SK-N-SH treated with all-trans-retinoic acid at 6 μM for 48 hours (cell line): ENCODE measurements around the gene ATP11C.

ENCODE experiments used
- ATAC-seq: fragments of 200-7000 bp; cut with Tn5 transposase; 3 replicates; pipeline ENCODE4 v1.9.1; 2020; ENCODE audit warnings: mild to moderate bottlenecking, moderate library complexity
- ARNTL ChIP-seq: fragments of 450-650 bp; formaldehyde crosslinking; IDR thresholded peaks from 2 replicates; pipeline ENCODE4 v1.5.0; 2020; ENCODE audit warnings: low read depth, mild to moderate bottlenecking, moderate library complexity, borderline replicate concordance
- BACH2 ChIP-seq: fragments of 250-450 bp; sonication (Bioruptor Pico); IDR thresholded peaks from 2 replicates; pipeline ENCODE4 v1.9.0; 2021; ENCODE audit warnings: mild to moderate bottlenecking, borderline replicate concordance
- CREB5 ChIP-seq: fragments of 250-450 bp; sonication (Bioruptor Pico); IDR thresholded peaks from 2 replicates; pipeline ENCODE4 v1.5.1; 2020; ENCODE audit warnings: low read depth, mild to moderate bottlenecking, moderate library complexity
- CSDC2 ChIP-seq: fragments of 250-450 bp; sonication (Bioruptor Pico); IDR thresholded peaks from 2 replicates; pipeline ENCODE4 v1.5.0; 2020; ENCODE audit warnings: mild to moderate bottlenecking, moderate library complexity
- ESRRG ChIP-seq: fragments of 250-450 bp; sonication (Bioruptor Pico); IDR thresholded peaks from 2 replicates; pipeline ENCODE4 v1.6.1; 2021; ENCODE audit warnings: mild to moderate bottlenecking
- GLIS3 ChIP-seq: fragments of 250-450 bp; sonication (Bioruptor Pico); IDR thresholded peaks from 2 replicates; pipeline ENCODE4 v1.5.0; 2020; ENCODE audit warnings: mild to moderate bottlenecking, moderate library complexity
- ISL1 ChIP-seq: fragments of 250-450 bp; sonication (Bioruptor Pico); IDR thresholded peaks from 2 replicates; pipeline ENCODE4 v2.1.2; 2022; ENCODE audit warnings: mild to moderate bottlenecking, moderate library complexity
- OSR1 ChIP-seq: fragments of 250-450 bp; sonication (Bioruptor Pico); IDR thresholded peaks from 2 replicates; pipeline ENCODE4 v1.8.0; 2022; ENCODE audit warnings: moderate library complexity, mild to moderate bottlenecking, inconsistent platforms
- PATZ1 ChIP-seq: fragments of 250-450 bp; sonication (Bioruptor Pico); IDR thresholded peaks from 2 replicates; pipeline ENCODE4 v1.8.0; 2020; ENCODE audit warnings: mild to moderate bottlenecking, moderate library complexity, borderline replicate concordance
- PPARA ChIP-seq: fragments of 250-450 bp; sonication (Bioruptor Pico); IDR thresholded peaks from 2 replicates; pipeline ENCODE4 v1.5.0; 2020; ENCODE audit warnings: mild to moderate bottlenecking, borderline replicate concordance
- SNAI2 ChIP-seq: fragments of 250-450 bp; sonication (Bioruptor Pico); IDR thresholded peaks from 2 replicates; pipeline ENCODE4 v1.5.0; 2020; ENCODE audit warnings: mild to moderate bottlenecking, moderate library complexity
- TCF4 ChIP-seq: fragments of 250-450 bp; sonication (Bioruptor Pico); IDR thresholded peaks from 2 replicates; pipeline ENCODE4 v1.8.0; 2021; ENCODE audit warnings: mild to moderate bottlenecking, moderate library complexity, borderline replicate concordance
- TOX ChIP-seq: fragments of 250-450 bp; sonication (Bioruptor Pico); IDR thresholded peaks from 2 replicates; pipeline ENCODE4 v1.8.0; 2021; ENCODE audit warnings: mild to moderate bottlenecking, moderate library complexity, borderline replicate concordance
- ZC3H10 ChIP-seq: fragments of 250-450 bp; sonication (Bioruptor Pico); IDR thresholded peaks from 2 replicates; pipeline ENCODE4 v1.5.1; 2021; ENCODE audit warnings: mild to moderate bottlenecking, moderate library complexity
- ZFP3 ChIP-seq: fragments of 250-450 bp; sonication (Bioruptor Pico); IDR thresholded peaks from 2 replicates; pipeline ENCODE4 v1.5.0; 2020; ENCODE audit warnings: mild to moderate bottlenecking, moderate library complexity
- ZFP30 ChIP-seq: fragments of 450-650 bp; formaldehyde crosslinking; IDR thresholded peaks from 2 replicates; pipeline ENCODE4 v1.5.0; 2022; ENCODE audit warnings: mild to moderate bottlenecking, moderate library complexity
- ZNF565 ChIP-seq: fragments of 450-650 bp; formaldehyde crosslinking; conservative IDR thresholded peaks from 2 replicates; pipeline ENCODE4 v1.5.0; 2020; ENCODE audit warnings: low read depth, mild to moderate bottlenecking, moderate library complexity
- ZNF70 ChIP-seq: fragments of 450-650 bp; formaldehyde crosslinking; IDR thresholded peaks from 2 replicates; pipeline ENCODE4 v1.5.0; 2020; ENCODE audit warnings: mild to moderate bottlenecking, moderate library complexity
- ZNF8 ChIP-seq: fragments of 450-650 bp; formaldehyde crosslinking; IDR thresholded peaks from 2 replicates; pipeline ENCODE4 v1.5.0; 2020; ENCODE audit warnings: mild to moderate bottlenecking, moderate library complexity
- TF ChIP-seq, protein P1 (sequence below): fragments of 250-450 bp; sonication (Bioruptor Pico); IDR thresholded peaks from 2 replicates; pipeline ENCODE4 v1.8.0; 2021; ENCODE audit warnings: low read depth, mild to moderate bottlenecking, moderate library complexity, borderline replicate concordance
- TF ChIP-seq, protein P2 (sequence below): fragments of 250-450 bp; sonication (Bioruptor Pico); IDR thresholded peaks from 2 replicates; pipeline ENCODE4 v1.5.0; 2020; ENCODE audit warnings: mild to moderate bottlenecking, moderate library complexity
- TF ChIP-seq, protein P3 (sequence below): fragments of 250-450 bp; sonication (Bioruptor Pico); IDR thresholded peaks from 2 replicates; pipeline ENCODE4 v1.5.1; 2021; ENCODE audit warnings: mild to moderate bottlenecking, moderate library complexity

ATP11C gene

GRCh38 chrX:139736151-139736550 lies 196.7 kb downstream of the ATP11C start:
- no peak for ATAC-seq
- TF ChIP-seq TCF4, result no peak
- TF ChIP-seq ZFP30 (CRISPR knock-in tag), result no peak
- no peak for TF ChIP-seq ZFP3 (CRISPR knock-in tag)
- no peak for TF ChIP-seq GLIS3 (CRISPR knock-in tag)
- TF ChIP-seq ZNF8 (CRISPR knock-in tag), result no peak
- no peak for TF ChIP-seq CSDC2 (CRISPR knock-in tag)
- TF ChIP-seq ZC3H10 (CRISPR knock-in tag), result no peak
- TF ChIP-seq, protein P1, sequence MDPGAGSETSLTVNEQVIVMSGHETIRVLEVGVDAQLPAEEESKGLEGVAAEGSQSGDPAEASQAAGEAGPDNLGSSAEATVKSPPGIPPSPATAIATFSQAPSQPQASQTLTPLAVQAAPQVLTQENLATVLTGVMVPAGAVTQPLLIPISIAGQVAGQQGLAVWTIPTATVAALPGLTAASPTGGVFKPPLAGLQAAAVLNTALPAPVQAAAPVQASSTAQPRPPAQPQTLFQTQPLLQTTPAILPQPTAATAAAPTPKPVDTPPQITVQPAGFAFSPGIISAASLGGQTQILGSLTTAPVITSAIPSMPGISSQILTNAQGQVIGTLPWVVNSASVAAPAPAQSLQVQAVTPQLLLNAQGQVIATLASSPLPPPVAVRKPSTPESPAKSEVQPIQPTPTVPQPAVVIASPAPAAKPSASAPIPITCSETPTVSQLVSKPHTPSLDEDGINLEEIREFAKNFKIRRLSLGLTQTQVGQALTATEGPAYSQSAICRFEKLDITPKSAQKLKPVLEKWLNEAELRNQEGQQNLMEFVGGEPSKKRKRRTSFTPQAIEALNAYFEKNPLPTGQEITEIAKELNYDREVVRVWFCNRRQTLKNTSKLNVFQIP (CRISPR knock-in tag), result no peak
- no peak for TF ChIP-seq PPARA
- no peak for TF ChIP-seq ZNF565 (CRISPR knock-in tag)
- TF ChIP-seq SNAI2 (CRISPR knock-in tag), result no peak
- no peak for TF ChIP-seq ESRRG
- TF ChIP-seq ZNF70 (CRISPR knock-in tag), result no peak
- no peak for TF ChIP-seq ISL1 (CRISPR knock-in tag)
- TF ChIP-seq, protein P2, sequence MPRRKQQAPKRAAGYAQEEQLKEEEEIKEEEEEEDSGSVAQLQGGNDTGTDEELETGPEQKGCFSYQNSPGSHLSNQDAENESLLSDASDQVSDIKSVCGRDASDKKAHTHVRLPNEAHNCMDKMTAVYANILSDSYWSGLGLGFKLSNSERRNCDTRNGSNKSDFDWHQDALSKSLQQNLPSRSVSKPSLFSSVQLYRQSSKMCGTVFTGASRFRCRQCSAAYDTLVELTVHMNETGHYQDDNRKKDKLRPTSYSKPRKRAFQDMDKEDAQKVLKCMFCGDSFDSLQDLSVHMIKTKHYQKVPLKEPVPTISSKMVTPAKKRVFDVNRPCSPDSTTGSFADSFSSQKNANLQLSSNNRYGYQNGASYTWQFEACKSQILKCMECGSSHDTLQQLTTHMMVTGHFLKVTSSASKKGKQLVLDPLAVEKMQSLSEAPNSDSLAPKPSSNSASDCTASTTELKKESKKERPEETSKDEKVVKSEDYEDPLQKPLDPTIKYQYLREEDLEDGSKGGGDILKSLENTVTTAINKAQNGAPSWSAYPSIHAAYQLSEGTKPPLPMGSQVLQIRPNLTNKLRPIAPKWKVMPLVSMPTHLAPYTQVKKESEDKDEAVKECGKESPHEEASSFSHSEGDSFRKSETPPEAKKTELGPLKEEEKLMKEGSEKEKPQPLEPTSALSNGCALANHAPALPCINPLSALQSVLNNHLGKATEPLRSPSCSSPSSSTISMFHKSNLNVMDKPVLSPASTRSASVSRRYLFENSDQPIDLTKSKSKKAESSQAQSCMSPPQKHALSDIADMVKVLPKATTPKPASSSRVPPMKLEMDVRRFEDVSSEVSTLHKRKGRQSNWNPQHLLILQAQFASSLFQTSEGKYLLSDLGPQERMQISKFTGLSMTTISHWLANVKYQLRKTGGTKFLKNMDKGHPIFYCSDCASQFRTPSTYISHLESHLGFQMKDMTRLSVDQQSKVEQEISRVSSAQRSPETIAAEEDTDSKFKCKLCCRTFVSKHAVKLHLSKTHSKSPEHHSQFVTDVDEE (CRISPR knock-in tag), result no peak
- no peak for TF ChIP-seq PATZ1 (CRISPR knock-in tag)

DNA sequence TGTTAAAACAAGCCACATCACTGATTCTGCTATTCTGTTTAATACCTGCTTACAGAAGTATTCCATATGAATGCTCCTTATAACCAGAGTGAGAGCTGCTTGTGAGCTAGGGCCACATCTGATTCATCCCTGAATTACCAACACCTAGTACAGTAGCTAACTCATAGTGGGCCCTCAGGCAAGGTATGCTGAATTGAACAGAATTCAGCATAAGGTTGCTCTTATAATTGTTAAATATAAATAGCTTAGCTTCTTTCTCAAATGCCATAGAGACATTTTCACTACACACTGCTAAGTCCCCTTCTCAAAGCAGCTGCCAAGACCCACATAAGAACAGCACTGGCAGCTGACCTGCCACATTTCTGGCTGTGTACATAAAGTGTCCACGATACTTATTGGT lies 197.9 kb downstream of the ATP11C start:
- no peak for TF ChIP-seq ZNF8 (CRISPR knock-in tag)
- TF ChIP-seq ARNTL (CRISPR knock-in tag), result no peak
- no peak for TF ChIP-seq PPARA
- TF ChIP-seq, protein P3, sequence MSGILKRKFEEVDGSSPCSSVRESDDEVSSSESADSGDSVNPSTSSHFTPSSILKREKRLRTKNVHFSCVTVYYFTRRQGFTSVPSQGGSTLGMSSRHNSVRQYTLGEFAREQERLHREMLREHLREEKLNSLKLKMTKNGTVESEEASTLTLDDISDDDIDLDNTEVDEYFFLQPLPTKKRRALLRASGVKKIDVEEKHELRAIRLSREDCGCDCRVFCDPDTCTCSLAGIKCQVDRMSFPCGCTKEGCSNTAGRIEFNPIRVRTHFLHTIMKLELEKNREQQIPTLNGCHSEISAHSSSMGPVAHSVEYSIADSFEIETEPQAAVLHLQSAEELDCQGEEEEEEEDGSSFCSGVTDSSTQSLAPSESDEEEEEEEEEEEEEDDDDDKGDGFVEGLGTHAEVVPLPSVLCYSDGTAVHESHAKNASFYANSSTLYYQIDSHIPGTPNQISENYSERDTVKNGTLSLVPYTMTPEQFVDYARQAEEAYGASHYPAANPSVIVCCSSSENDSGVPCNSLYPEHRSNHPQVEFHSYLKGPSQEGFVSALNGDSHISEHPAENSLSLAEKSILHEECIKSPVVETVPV, result no peak
- TF ChIP-seq ESRRG, result no peak
- no peak for TF ChIP-seq CSDC2 (CRISPR knock-in tag)
- no peak for TF ChIP-seq ZNF565 (CRISPR knock-in tag)
- no peak for ATAC-seq

- TF ChIP-seq SNAI2 (CRISPR knock-in tag) (no peak), OSR1 (no peak)
- TF ChIP-seq, all 23 proteins: peak for 0
Observed at GRCh38 chrX:139725720-139726119, 207.1 kb downstream of the ATP11C start.

DNA sequence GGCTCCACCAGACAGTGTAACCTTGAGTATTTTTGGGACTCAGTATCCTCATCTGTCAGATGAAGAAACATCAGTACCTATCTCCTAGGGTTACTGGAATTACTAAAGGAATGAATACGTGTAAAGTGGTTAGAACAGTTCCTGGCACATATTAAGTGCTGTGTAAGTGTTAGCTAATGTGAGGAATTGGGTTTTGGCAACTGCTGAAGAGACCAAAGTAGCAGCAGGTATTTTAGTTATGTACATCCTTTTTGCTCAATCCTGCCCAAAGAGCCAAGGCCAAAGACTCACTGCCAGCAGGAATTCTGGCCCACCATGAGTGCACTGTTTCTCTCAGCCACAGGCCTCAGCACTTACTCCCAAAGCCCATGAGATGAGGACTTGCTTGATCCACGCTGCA lies 208.2 kb downstream of the ATP11C start:
- TF ChIP-seq ZNF70 (CRISPR knock-in tag), result no peak
- TF ChIP-seq BACH2 (CRISPR knock-in tag), result no peak
- no peak for TF ChIP-seq CSDC2 (CRISPR knock-in tag)
- TF ChIP-seq ZFP3 (CRISPR knock-in tag), result no peak
- no peak for TF ChIP-seq TOX
- no peak for ATAC-seq

More at GRCh38 chrX:139725720-139726119, 207.1 kb downstream of the ATP11C start:
- no peak for ATAC-seq

- no peak for ATAC-seq
- TF ChIP-seq TOX (no peak), PPARA (no peak), TCF4 (no peak), CREB5 (CRISPR knock-in tag) (no peak)
- TF ChIP-seq, protein P2 (CRISPR knock-in tag), result no peak
- TF ChIP-seq, protein P3, result no peak
Observed at GRCh38 chrX:139720979-139721378, 211.9 kb downstream of the ATP11C start.
